T-helper 2 cell treated with Interferon-gamma antibody and Interleukin-4, amounts not matched to agents 5 μg/mL and 100 μg/mL, for 36 hours (primary cell): ENCODE results near the gene ID1.
A peak's percentile ranks its signal among the peaks of the same experiment; 100 is the strongest.
"Not testable (repeated sequence)": the region's sequence is repeated elsewhere in the genome, so short reads cannot be mapped to it uniquely, and the experiment has no call there.

Experiments used
- DNase-seq: peaks from one replicate; pipeline ENCODE4 v3.0.0; 2021; ENCODE audit warnings: low spot score
- H3K27ac Mint-ChIP-seq: one replicate; pipeline ENCODE4 v1.8.0; 2021; ENCODE audit warnings: mild to moderate bottlenecking, mixed read lengths
- H3K27me3 Mint-ChIP-seq: one replicate; pipeline ENCODE4 v1.8.0; 2021; ENCODE audit warnings: low read depth, mixed read lengths
- H3K36me3 Mint-ChIP-seq: one replicate; pipeline ENCODE4 v1.8.0; 2021; ENCODE audit warnings: low read depth, mixed read lengths
- H3K4me1 Mint-ChIP-seq: one replicate; pipeline ENCODE4 v1.8.0; 2021; ENCODE audit warnings: low read depth, mixed read lengths
- H3K4me3 Mint-ChIP-seq: one replicate; pipeline ENCODE4 v1.8.0; 2022; ENCODE audit warnings: mild to moderate bottlenecking, moderate library complexity, mixed read lengths
- H3K9me3 Mint-ChIP-seq: one replicate; pipeline ENCODE4 v1.8.0; 2021; ENCODE audit warnings: mixed read lengths

The ID1 gene

GRCh38 chr20:31602779-31603441 is 2.2 kb upstream of the ID1 start:
- peak overlapping the region; percentile 10 for H3K4me3 Mint-ChIP-seq
- DNase-seq, result peak; percentile 67
- H3K27ac Mint-ChIP-seq, result no peak overlapping the region
- no peaks in the 10 kb centered on the region for H3K9me3 Mint-ChIP-seq
- no peaks in the 10 kb centered on the region for H3K36me3 Mint-ChIP-seq
- H3K27me3 Mint-ChIP-seq, result peaks cover 37% of the 10 kb centered on the region
- peaks cover 24% of the 10 kb centered on the region for H3K4me1 Mint-ChIP-seq

- DNase-seq, result peak; percentile 73
- H3K36me3 Mint-ChIP-seq, result no peaks in the 10 kb centered on the region
- H3K4me1 Mint-ChIP-seq, result peaks cover 24% of the 10 kb centered on the region
- peak overlapping the region; percentile 72 for H3K27ac Mint-ChIP-seq
- peak overlapping the region; percentile 91 for H3K4me3 Mint-ChIP-seq
- H3K27me3 Mint-ChIP-seq, result peaks cover 44% of the 10 kb centered on the region
- no peaks in the 10 kb centered on the region for H3K9me3 Mint-ChIP-seq
Measured at GRCh38 chr20:31603822-31604566, 1.1 kb upstream of the ID1 start.

GRCh38 chr20:31604567-31605030 is 490 bp upstream of the ID1 start:
- no peaks in the 10 kb centered on the region for H3K9me3 Mint-ChIP-seq
- peak overlapping the region; percentile 91 for H3K4me3 Mint-ChIP-seq
- H3K36me3 Mint-ChIP-seq, result no peaks in the 10 kb centered on the region
- peaks cover 47% of the 10 kb centered on the region for H3K27me3 Mint-ChIP-seq
- no peak for DNase-seq
- H3K27ac Mint-ChIP-seq, result peak overlapping the region; percentile 72
- H3K4me1 Mint-ChIP-seq, result peaks cover 24% of the 10 kb centered on the region

- H3K27ac Mint-ChIP-seq, result no peak overlapping the region
- peaks cover 24% of the 10 kb centered on the region for H3K4me1 Mint-ChIP-seq
- H3K4me3 Mint-ChIP-seq, result peak overlapping the region; percentile 91
- H3K36me3 Mint-ChIP-seq, result no peaks in the 10 kb centered on the region
- DNase-seq, result no peak
- no peaks in the 10 kb centered on the region for H3K9me3 Mint-ChIP-seq
- H3K27me3 Mint-ChIP-seq, result peaks cover 48% of the 10 kb centered on the region
Measured at GRCh38 chr20:31605902-31606803, 1.1 kb downstream of the ID1 start.

GRCh38 chr20:31606804-31607639 is 1.9 kb downstream of the ID1 start:
- peaks cover 24% of the 10 kb centered on the region for H3K4me1 Mint-ChIP-seq
- peaks cover 52% of the 10 kb centered on the region for H3K27me3 Mint-ChIP-seq
- H3K27ac Mint-ChIP-seq, result no peak overlapping the region
- DNase-seq, result no peak
- H3K4me3 Mint-ChIP-seq, result peak overlapping the region; percentile 91
- no peaks in the 10 kb centered on the region for H3K36me3 Mint-ChIP-seq
- H3K9me3 Mint-ChIP-seq, result no peaks in the 10 kb centered on the region

- Mint-ChIP-seq H3K36me3 (no peaks in the 10 kb centered on the region), H3K27ac (no peak overlapping the region), H3K4me1 (peaks cover 24% of the 10 kb centered on the region), H3K4me3 (no peak overlapping the region), H3K9me3 (no peaks in the 10 kb centered on the region), H3K27me3 (peaks cover 49% of the 10 kb centered on the region)
- DNase-seq, result no peak
Measured at GRCh38 chr20:31607640-31608250, 2.7 kb downstream of the ID1 start.

GRCh38 chr20:31608251-31608945 is 3.3 kb downstream of the ID1 start:
- H3K4me3 Mint-ChIP-seq, result no peak overlapping the region
- no peak overlapping the region for H3K27ac Mint-ChIP-seq
- H3K27me3 Mint-ChIP-seq, result peaks cover 48% of the 10 kb centered on the region
- no peak for DNase-seq
- H3K36me3 Mint-ChIP-seq, result no peaks in the 10 kb centered on the region
- peaks cover 23% of the 10 kb centered on the region for H3K4me1 Mint-ChIP-seq
- no peaks in the 10 kb centered on the region for H3K9me3 Mint-ChIP-seq

GRCh38 chr20:31612271-31612640 is 7.2 kb downstream of the ID1 start:
- H3K9me3 Mint-ChIP-seq, DNase-seq, H3K4me3 Mint-ChIP-seq, H3K4me1 Mint-ChIP-seq, H3K36me3 Mint-ChIP-seq, H3K27ac Mint-ChIP-seq: not testable (repeated sequence)
- peaks cover 23% of the 10 kb centered on the region for H3K27me3 Mint-ChIP-seq

GRCh38 chr20:31615416-31615815 is 10.3 kb downstream of the ID1 start:
- Mint-ChIP-seq H3K4me1 (peaks cover 9% of the 10 kb centered on the region), H3K27ac (no peak overlapping the region), H3K36me3 (no peaks in the 10 kb centered on the region), H3K9me3 (no peaks in the 10 kb centered on the region), H3K27me3 (peaks cover 8% of the 10 kb centered on the region), H3K4me3 (no peak overlapping the region)
- no peak for DNase-seq

GRCh38 chr20:31617432-31618104 is 12.5 kb downstream of the ID1 start:
- Mint-ChIP-seq H3K27me3 (peaks cover 4% of the 10 kb centered on the region), H3K4me3 (no peak overlapping the region), H3K4me1 (peaks cover 9% of the 10 kb centered on the region), H3K9me3 (no peaks in the 10 kb centered on the region), H3K27ac (no peak overlapping the region), H3K36me3 (no peaks in the 10 kb centered on the region)
- no peak for DNase-seq

GRCh38 chr20:31620246-31620645 is 15.2 kb downstream of the ID1 start:
- H3K27me3 Mint-ChIP-seq, result peaks cover 2% of the 10 kb centered on the region
- H3K9me3 Mint-ChIP-seq, result no peaks in the 10 kb centered on the region
- H3K4me3 Mint-ChIP-seq, result no peak overlapping the region
- DNase-seq, result no peak
- peaks cover 5% of the 10 kb centered on the region for H3K4me1 Mint-ChIP-seq
- no peak overlapping the region for H3K27ac Mint-ChIP-seq
- H3K36me3 Mint-ChIP-seq, result no peaks in the 10 kb centered on the region

- H3K4me1 Mint-ChIP-seq, H3K36me3 Mint-ChIP-seq, H3K27ac Mint-ChIP-seq, H3K27me3 Mint-ChIP-seq, H3K9me3 Mint-ChIP-seq, H3K4me3 Mint-ChIP-seq, DNase-seq: not testable (repeated sequence)
Measured at GRCh38 chr20:31623123-31623505, 18.0 kb downstream of the ID1 start.
